Effector CD8-positive, alpha-beta T cell (primary cell): ENCODE data around the gene RFFL.
A peak's percentile ranks its signal among the peaks of the same experiment; 100 is the strongest.
"Not testable (repeated sequence)": the region's sequence is repeated elsewhere in the genome, so short reads cannot be mapped to it uniquely, and the experiment has no call there.

ENCODE experiments used
- DNase-seq: peaks from one replicate; lab custom pipeline; 2025; lab: John Stamatoyannopoulos, UW

Gene RFFL

DNA sequence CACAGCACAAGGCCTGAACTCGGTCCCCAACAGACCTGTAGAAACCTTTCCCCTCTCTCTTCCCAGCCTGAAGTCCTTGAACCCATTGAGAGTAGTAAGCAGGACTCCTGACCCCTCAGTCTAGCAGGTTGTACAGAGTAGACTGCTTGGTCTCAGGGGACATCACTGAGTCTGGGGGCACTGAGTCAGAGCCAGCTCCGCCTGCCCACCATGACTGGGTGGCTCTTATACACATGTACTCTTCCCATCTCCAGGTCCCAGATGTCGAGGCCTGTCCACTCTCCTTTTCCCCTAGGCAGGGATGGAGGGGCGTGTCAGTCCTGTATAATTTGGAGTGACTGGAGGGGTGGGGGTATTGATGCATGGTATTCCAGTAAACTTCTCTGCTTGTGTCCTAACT is 59.7 kb downstream of the RFFL start:
- DNase-seq, result no peak

DNA sequence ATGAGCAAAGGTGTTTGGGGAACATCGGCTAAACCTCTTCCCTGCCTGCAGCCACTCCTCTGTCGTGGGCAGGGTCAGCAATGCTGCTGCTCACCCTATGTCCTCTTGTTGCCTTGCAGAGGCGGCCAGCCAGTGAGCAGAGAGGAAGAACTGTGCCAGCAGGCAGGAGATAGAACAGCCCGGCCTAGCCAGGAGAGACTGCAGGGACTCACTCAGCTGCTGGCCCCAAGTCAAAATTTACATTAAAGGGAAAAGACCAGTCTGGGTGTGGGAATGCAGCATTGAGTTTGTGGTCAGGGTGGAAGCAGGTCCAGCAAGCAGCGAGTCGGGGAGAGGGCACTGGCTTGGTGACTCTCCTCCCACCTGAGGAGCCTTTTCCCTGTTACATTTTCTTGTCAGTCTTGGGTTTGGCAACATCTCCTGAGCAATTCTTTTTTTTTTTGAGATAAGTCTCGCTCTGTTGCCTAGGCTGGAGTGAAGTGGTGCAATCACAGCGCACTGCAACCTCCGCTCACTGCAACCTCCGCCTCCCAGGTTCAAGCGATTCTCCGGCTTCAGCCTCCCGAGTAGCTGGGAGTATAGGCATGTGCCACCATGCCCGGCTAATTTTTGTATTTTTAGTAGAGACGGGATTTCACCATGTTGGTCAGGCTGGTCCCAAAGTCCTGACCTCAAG is 60.5 kb downstream of the RFFL start:
- DNase-seq, result no peak

DNA sequence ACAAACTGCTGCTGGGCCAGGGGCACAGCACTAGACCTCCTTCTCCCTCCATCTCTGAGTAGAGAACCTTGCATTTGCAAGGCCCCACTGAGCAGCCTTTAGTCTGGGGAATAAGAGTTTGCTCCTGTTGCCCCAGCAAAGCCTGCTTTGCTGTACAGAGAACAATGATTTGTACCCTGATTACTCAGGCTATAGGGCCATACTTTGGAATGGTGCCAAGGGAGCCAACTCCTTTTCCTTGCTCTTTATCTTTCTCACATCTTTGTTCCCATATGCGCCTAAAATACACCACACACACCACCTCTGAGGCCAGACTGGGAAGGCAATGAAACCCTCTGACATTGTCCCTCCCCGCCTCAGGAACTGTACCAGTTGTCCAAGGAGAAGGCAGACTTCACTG is 62.0 kb downstream of the RFFL start:
- DNase-seq, result no peak

DNA sequence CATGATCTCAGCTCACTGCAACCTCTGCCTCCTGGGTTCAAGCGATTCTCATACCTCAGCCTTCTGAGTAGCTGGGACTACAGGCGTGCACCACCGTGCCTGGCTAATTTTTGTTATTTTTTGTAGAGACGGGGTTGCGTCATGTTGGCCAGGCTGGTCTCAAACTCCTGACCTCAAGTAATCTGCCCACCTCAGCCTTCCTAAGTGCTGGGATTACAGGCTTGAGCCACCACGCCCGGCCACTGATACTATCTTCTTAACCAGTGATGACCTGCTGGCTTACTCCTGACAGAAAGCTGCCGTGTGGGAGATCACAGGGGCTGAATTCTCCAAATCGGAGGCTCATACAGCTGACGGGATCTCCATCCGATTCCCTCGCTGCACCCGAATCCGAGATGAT is 62.5 kb downstream of the RFFL start:
- DNase-seq, result not testable (repeated sequence)

DNA sequence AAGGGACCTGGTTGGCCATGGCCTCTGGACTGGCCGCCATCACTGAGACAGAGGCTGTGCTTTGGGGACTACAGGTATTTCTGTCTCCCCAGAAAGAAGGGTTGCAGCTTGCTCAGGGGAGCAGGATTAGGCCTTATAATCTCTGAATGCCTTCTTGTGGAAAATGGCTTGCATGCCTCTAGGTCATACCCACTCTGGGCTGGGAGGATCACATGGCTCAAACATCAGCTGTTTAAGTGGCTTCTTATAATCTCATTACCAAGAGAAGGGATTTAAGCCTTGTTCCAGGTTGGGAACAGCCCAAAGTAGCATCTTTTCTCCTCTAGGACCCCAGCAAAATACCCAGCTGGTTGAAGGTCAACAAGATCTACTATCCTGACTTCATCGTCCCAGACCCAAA is 64.1 kb downstream of the RFFL start:
- DNase-seq, result no peak

DNA sequence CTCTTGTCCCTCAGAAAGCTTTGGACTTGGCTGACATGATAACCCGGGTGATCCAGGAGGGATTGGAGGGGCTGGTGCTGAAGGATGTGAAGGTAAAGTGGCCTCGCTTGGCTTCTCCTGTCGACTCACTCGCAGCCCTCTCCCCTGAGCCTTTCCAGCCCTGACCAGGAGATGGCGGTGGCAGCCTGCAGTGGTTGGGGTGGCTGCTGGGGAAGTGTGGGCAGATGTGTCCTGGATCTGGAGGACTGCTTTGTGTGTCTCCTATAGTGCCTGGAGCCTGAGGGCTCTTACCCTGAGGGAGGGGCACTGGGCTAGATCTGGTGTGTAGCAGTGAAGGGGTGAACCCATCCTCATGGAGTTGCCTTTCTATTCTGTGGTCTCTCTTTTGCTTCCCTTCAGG is 65.3 kb downstream of the RFFL start:
- DNase-seq, result peak; percentile 67

DNA sequence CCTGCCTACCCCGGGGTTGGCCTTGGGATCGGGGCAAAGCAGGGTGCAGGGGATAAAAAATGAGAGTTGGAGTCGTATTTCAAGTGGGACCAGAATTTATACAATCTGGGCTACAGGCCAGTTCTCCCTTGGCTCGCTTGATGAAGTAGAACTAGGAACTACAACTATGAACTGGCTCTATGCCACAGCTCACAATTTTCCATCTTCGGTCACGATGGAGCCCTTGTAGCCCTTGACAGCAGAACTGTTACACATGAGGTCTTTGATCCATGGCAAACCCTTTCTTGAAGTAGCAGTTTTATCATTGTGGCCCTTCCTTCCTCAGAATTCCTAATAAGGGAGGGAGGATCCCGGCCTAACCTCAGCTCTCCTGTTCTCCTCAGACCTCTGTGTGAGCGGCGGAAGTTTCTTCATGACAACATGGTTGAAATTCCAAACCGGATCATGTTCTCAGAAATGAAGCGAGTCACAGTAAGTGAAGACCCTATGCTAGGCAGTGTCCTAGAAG is 66.1 kb downstream of the RFFL start:
- no peak for DNase-seq

DNA sequence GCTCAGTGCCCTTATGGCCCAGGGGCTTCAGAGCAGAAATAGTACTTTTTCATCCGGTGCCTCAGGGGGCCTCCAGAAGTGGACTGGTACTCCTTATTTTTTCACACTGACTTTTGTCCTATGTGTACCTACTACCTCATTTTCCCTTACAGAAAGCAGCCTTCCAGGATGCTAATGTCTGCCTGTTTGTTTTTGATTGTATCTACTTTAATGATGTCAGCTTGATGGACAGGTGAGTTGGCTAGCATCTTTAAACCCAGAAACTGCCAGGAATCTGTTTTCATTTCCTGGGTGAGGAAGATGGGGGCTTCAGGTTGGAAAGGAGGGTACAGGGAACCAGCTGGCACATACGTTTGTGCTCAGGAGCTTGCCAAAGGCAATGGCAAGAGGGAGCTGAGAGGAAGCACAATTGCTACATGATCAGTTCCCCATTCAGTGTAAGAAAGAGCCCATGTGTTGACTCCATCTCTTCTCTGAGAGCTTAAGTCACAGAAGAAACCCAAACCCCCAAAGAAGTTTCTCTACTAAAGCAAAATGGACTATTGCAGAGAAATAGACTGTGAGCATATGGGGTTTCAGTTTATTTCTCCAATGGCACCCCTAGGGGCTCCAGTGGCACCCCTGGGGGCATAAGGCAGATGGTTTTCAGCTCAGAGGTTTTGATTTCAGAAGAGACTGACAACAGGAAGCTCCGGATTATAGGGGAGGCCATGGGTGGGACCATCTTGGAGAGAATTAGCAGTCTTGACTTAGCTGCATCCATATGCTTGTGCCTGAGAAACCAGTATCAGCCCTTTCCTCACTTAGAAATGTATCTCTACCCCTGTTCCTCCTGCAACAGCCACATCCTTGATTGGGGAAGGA is 66.9 kb downstream of the RFFL start:
- no peak for DNase-seq

DNA sequence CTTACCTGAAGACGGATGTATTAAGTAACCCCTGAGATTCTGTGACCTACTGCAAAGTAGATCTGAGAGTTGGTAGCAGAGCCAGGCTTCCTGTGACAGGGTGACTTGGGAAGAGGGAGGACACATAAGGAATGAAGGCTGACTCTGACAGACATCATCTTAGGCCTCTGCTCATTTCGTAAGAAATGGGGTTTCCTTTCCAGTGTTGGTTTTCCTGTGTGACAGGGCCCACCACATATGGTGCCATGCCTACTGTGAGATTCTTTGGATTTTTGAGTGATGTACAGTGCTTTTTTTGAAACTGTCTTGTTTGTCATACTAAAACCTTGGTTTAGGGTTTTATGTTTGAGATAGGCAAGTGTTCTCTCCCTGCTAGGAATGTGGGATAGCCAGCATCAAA is 70.5 kb downstream of the RFFL start:
- DNase-seq, result no peak

DNA sequence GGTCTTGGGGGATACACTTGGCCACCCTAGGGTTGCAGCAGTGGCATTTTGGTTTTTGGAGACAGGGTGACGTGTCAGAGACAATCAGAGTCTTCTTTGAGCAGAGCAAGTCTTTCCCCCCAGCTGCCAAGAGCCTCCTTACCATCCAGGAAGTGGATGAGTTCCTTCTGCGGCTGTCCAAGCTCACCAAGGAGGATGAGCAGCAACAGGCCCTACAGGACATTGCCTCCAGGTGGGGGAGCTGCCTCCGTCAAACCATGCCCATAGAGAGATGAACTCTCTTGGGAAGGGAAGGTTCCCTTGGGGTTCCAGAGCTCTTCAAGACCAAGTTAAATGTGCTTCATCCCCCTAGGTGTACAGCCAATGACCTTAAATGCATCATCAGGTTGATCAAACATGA is 71.9 kb downstream of the RFFL start:
- no peak for DNase-seq

DNA sequence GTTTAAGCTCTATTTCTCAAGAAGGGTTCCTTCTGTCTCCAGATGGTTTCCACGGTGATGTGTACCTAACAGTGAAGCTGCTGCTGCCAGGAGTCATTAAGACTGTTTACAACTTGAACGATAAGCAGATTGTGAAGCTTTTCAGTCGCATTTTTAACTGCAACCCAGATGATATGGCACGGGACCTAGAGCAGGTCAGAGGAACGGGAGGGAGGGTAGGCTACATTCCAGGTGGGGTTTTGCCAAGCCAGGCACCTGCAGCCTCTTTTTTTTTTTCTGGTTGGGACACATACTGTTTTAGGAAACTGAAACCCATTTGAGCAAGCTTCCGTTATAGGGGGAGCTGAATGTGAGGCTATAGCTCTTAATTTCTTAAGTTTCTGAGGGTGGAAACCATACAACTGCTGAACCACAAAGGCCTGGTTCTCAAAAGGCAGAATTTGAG is 72.6 kb downstream of the RFFL start:
- DNase-seq, result no peak

DNA sequence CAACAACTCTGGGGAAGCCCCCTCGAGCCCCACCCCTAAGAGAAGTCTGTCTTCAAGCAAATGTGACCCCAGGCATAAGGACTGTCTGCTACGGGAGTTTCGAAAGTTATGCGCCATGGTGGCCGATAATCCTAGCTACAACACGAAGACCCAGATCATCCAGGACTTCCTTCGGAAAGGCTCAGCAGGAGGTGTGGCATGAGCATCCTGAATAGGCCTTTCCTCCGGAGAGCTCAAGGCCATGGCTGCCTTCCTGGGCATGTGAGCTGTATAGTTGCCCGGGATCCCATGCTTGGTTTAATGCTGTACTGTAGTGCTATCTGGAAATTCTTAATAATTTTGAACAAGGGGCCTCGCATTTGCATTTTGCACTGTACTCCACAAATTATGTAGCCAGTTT is 74.0 kb downstream of the RFFL start:
- no peak for DNase-seq

DNA sequence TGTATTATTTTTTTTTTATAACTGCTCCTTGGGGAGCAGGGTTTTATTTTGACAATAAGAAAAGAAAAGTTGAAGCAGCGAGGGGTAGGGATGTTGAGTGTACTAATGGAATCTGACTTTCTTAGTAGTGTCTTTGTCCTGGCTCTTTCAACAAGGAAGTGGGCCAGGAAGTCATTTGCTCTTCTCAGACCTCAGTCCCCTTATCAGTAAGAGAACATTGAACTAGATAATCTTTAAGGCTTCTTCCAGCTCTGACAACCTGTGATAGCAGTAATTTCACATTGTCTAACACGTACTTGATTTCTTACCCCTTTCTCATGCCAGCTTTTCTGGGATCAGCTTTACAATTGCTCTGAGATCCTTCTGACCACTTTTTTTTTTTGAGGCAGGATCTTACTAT is 74.9 kb downstream of the RFFL start:
- no peak for DNase-seq

DNA sequence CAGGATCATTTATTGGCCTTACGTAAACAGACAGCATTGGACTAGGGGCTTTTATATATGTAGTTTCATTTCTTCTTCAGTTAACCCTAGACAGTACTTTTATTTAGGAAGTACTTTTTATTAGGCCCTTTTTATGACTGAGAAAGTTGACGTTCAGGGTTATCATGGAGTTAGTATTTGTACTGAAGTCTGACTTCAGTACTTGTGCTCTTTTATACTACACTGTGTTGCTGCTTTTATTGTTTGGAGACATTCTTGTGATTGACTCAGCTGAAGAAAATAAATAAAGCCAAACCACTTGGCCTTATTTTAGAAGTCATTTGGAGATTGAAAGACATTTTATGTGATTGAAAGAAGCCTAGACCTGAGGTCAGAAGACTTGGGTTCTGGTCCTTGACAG is 76.3 kb downstream of the RFFL start:
- DNase-seq, result no peak

DNA sequence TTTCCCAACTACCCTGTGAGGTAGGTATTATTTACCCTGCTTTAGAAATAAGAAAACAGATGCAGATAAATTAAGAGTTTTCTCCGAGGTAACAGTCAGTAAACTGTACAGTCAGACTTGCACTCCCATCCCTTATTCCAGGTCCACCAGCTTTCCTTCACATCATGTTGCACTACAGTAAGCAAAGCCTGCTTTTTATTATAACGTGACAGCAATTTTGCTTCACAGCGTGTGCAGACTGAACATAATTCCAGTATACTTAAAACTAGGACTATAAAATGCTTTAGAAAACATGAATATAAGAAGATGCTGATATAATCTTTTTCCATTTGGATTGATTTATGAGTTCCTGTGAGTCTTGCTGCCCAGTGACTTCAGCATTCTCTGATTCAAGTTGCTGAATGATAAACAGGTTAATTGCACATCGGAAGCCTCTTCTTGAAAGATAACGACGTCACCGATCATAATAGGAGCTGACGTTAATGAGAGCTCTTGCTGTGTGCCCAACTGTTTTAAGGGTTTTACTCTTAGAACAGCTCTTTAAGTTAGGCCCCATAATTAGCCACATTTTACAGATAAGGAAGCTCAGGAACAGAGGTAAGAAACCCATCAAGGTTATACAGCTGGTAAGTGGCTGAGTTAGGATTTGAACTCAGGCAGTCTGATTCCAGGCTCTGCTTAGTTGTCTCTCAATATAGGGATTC is 81.8 kb downstream of the RFFL start:
- no peak for DNase-seq

DNA sequence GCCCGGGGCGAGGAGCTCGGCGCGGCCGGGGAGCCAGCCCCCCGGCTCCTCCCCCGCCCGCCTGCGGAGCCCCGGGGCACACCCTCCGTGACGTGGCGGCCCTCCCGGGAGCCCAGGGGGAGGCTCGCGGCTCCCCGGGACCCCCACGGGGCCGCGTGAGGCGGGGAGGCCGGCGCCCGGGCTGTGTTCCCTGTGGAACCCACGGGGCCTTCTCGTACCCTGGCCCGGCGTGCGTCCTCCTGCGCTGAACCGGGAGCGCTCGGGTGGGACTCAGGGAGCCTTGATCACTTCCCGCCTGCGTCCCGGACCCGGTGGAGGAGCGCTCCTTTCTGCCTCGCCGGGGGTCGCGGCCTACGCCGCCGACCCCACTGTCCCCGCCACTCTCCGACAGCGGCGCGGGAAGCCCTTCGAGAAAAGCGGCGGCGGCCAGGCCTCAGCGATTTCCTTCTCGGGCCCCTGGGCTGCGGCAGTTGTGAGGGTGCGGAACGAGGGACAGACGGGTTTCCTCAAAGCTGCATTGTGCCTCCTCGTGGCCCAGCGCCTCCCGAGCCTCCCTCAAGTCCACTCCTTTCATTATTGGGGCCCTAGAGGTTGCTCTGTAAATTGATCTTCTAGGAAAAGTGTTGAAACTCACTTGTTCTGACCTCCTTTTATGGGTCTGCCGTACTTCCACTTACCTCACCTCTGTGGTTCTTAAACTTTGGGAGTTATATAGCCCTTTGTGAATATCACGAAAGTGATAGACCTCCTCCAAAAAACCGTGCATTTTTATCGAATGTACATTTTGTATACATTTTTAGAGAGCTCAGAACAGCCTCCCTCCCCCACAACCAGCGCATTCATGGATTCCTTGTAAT is 82.6 kb downstream of the RFFL start:
- peak; percentile 76 for DNase-seq

DNA sequence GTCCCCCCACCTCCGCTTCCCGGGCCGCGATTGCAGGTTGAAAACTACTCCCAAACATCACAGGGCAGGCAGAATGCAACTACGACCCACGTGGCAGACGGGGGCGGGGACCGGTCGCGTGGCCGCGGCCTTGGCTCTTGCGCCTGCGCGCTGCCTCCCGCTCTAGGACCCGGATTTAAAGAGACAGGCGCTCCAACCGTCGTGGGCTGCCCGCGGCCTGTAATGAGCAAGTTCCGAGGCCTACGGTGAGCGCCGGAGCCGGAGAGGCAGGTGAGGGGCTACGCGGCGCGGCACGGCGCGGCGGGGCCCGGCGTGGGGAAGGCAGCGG is 83.2 kb downstream of the RFFL start, which contains the start of gene LIG3:
Gene LIG3 (plus strand): TSS at position 160 of the 328 bp plus-strand sequence. CDS start 2,494 bp downstream, outside the sequence.
- DNase-seq, result peak; percentile 88

DNA sequence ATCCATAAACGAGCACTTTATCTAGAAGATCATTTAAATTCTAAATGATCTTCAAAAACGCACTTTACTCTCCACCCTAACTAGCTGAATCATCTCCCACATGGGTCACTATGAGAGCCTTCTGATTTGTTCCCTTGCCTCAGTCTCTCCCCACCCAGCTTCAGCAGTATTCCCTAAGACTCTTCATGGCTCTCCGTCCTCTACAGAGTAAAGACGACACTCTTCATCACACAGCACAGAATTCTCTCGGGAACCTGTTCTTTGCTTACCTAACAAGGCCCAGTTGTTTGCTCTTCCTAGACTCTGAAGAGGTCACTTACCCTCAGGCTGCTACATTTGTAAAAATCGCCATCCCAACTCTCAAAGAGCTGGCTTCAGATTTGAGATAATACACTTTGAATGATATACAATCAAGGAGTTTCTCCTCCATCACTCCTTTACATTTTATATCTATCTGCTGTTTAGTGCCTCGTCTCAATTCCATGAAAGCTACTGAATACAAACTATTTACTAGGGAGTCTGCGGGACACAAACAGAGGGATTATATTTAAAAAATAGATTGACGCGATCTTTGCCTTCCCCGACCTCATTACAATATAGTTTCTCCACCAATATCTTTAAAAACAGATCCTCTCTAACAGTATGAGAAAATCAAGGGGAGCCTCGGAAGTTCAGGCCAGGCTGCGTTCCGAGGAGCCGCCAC is 83.7 kb downstream of the RFFL start:
- no peak for DNase-seq

DNA sequence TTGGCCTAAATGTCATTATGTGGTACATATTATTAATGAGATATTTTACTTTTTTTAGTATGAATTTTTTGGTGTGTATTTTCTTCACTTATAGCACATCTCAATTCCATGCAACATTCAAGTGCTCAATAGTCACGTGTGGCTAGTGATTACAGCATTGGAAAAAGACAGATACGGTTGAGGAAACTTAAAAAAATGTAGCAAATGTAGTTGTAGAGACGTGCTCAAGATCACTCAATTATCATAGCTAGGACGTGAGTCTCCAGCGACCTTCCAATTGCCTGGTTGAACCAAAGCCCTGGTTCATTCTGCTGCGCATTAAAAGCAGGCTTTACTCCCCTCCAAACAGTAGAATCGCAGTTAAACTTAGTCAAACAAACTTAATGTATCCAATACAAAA is 84.4 kb downstream of the RFFL start:
- no peak for DNase-seq

DNA sequence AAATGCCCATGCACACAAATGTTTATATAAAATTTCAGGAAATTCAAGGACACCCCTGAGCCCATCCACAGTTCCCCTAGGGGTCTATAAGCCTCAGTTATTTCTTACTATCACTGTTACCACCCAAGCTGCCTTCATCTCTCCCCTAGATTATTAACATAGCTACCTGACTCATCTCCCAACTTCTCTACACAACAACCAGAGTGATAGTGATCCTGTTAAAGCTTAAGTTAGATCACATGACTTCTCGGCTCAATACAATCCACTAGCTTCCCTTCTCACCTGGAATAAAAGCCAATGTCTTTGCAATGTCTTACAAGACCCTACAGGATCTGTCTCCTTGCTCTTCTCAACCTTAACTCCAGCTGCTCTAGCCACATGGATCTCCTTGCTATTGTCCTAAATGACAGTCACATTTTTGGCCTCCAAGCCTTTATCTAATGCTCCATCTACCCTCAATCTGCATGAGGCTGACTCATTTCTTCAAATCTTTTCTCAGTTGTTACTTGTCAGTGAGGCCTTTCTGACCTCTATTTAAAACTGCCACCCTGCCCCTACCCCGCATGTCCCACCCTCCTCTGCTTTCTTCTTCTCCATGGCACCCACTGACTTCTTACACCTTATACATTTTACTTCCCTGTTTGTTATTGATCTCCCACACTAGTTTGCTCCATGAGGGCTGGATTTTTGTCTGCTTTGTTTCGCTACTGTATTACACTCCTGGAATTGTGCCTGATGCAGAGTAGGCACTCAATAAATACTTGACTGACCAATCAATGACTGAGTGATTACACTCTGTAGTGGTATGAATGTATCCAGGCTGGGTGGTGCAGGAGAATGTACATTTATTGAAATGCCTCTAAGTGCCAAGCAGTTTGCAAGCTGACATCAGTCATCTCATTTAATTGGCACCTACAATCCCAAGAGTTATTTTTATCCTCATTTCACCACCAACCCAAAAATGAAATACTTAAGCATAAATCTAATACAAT is 88.4 kb downstream of the RFFL start:
- DNase-seq, result no peak
